GM12878 (cell line): ENCODE measurements around the gene GRM1. TPM values are rescaled to one million over a fixed set of nuclear protein-coding genes. Genes with fewer than 3 reads are reported as not detected.

ENCODE experiments used
- ATAC-seq: fragments of 200-7000 bp; cut with Tn5 transposase; 3 replicates; pipeline ENCODE4 v1.9.1; 2020; ENCODE audit warnings: mild to moderate bottlenecking, moderate library complexity
- BruUV-seq: library from RNA; stranded (reverse); fragments of 400-500 nt; replicated peaks from 2 replicates; lab custom pipeline; 2021; lab: Mats Ljungman, UMichigan
- CTCF ChIA-PET: fragments of 300-600 bp; sonication (Branson Sonifier 250); formaldehyde crosslinking; extraction: SDS; loops from one replicate; lab custom pipeline; 2021; ENCODE audit warnings: inconsistent platforms; lab: Yijun Ruan, JAX
- POLR2A ChIA-PET: fragments of 350-600 bp; formaldehyde crosslinking; extraction: SDS; loops from one replicate; lab custom pipeline; 2021; ENCODE audit warnings: inconsistent platforms; lab: Charles Lee
- RAD21 ChIA-PET: fragments of 300-600 bp; sonication (Branson Sonifier 250); formaldehyde crosslinking; loops from one replicate; lab custom pipeline; 2023; ENCODE audit warnings: antibody characterized with exemption; ENCODE audit not compliant: unreplicated experiment; lab: Charles Lee
- SMC1A ChIA-PET: fragments of 300-600 bp; sonication (Branson Sonifier 250); formaldehyde crosslinking; loops from one replicate; lab custom pipeline; 2023; ENCODE audit not compliant: unreplicated experiment, uncharacterized antibody; lab: Charles Lee
- DNase-seq: peaks from one replicate; pipeline ENCODE4 v3.0.0-alpha.2; 2011; ENCODE audit warnings: low read depth, low spot score
- FAIRE-seq: peaks from 3 replicates; lab custom pipeline; 2011; peaks lifted over from hg19 to GRCh38; lab: Jason Lieb, UNC
- H2AFZ ChIP-seq: 2 replicates; pipeline ENCODE4 v1.6.0; 2011; ENCODE audit warnings: low read depth, low read length, control low read depth; ENCODE audit not compliant: control insufficient read depth
- H3K27ac ChIP-seq: 2 replicates; pipeline ENCODE4 v1.5.1; 2011; ENCODE audit warnings: control low read depth; ENCODE audit not compliant: control insufficient read depth, insufficient read depth
- H3K27me3 ChIP-seq, 2 experiments: replicated peaks in 1 of 2; 2 replicates each; pipeline versions ENCODE4 v1.6.0 to v1.6.1; 2011; ENCODE audit warnings: low read length in 1 of 2; ENCODE audit not compliant: control insufficient read depth in 2 of 2, insufficient read depth in 2 of 2
- H3K36me3 ChIP-seq, 2 experiments: 2 replicates each; pipeline ENCODE4 v1.5.1; 2011; ENCODE audit warnings: low read length in 1 of 2; ENCODE audit not compliant: control insufficient read depth in 2 of 2, insufficient read depth in 2 of 2
- H3K4me1 ChIP-seq: 2 replicates; pipeline ENCODE4 v1.6.1; 2011; ENCODE audit warnings: mild to moderate bottlenecking, low read length, moderate library complexity, mixed read lengths; ENCODE audit not compliant: control insufficient read depth, insufficient read depth
- H3K4me2 ChIP-seq: 2 replicates; pipeline ENCODE4 v1.6.0; 2011; ENCODE audit warnings: control low read depth; ENCODE audit not compliant: control insufficient read depth, insufficient read depth
- H3K4me3 ChIP-seq: fragments of 200-600 bp; sonication (generic); 2 replicates; pipeline ENCODE4 v1.5.1; 2016
- H3K79me2 ChIP-seq: 2 replicates; pipeline ENCODE4 v1.6.0; 2011; ENCODE audit warnings: low read length; ENCODE audit not compliant: control insufficient read depth, insufficient read depth
- H3K9ac ChIP-seq: 2 replicates; pipeline ENCODE4 v1.8.0; 2011; ENCODE audit warnings: low read length, control low read depth, mixed read lengths; ENCODE audit not compliant: control insufficient read depth, insufficient read depth
- H3K9me3 ChIP-seq: replicated peaks from 3 replicates; pipeline ENCODE4 v1.5.1; 2011; ENCODE audit warnings: mild to moderate bottlenecking, low read length; ENCODE audit not compliant: control insufficient read depth, insufficient read depth
- H4K20me1 ChIP-seq: 2 replicates; pipeline ENCODE4 v1.6.0; 2011; ENCODE audit not compliant: control insufficient read depth, insufficient read depth
- ATF7 ChIP-seq: fragments of 450-650 bp; IDR thresholded peaks from 2 replicates; pipeline ENCODE4 v1.6.1; 2016; ENCODE audit warnings: low read depth, mild to moderate bottlenecking
- CBFB ChIP-seq: IDR thresholded peaks from 2 replicates; pipeline ENCODE4 v1.6.1; 2016; ENCODE audit warnings: antibody characterized with exemption, low read depth
- CHD1 ChIP-seq: IDR thresholded peaks from 2 replicates; pipeline ENCODE4 v1.6.1; 2012; ENCODE audit warnings: low read depth, low read length, improper control_type of control experiment
- EGR1 ChIP-seq, 2 experiments: IDR thresholded peaks; 1 replicate in 1 of 2; 2 replicates in 1 of 2; pipeline ENCODE4 v1.6.1; 2011 to 2012; ENCODE audit warnings: low read depth in 2 of 2, low read length in 2 of 2, borderline replicate concordance in 1 of 2, mild to moderate bottlenecking in 1 of 2, moderate library complexity in 1 of 2
- EP300 ChIP-seq, 2 experiments: fragments of 150-350 bp in 1 of 2; IDR thresholded peaks; 2 replicates each; pipeline ENCODE4 v1.6.1; 2011 to 2012; ENCODE audit warnings: low read depth in 2 of 2, low read length in 2 of 2, borderline replicate concordance in 1 of 2, improper control_type of control experiment in 1 of 2, inconsistent platforms in 1 of 2; ENCODE audit not compliant: control insufficient read depth in 1 of 2
- GABPA ChIP-seq: IDR thresholded peaks from 2 replicates; pipeline ENCODE4 v1.6.1; 2014; ENCODE audit warnings: antibody characterized with exemption, low read depth, mild to moderate bottlenecking, inconsistent platforms
- KAT2A ChIP-seq: conservative IDR thresholded peaks from 2 replicates; pipeline ENCODE4 v1.6.1; 2011; ENCODE audit warnings: low read depth, low read length; ENCODE audit not compliant: control insufficient read depth
- MEF2A ChIP-seq: IDR thresholded peaks from 2 replicates; pipeline ENCODE4 v1.6.1; 2011; ENCODE audit warnings: low read depth, mild to moderate bottlenecking, low read length, moderate library complexity; ENCODE audit not compliant: insufficient read depth
- MTA3 ChIP-seq: IDR thresholded peaks from 2 replicates; pipeline ENCODE4 v1.6.1; 2012; ENCODE audit warnings: low read length, inconsistent platforms, borderline replicate concordance
- MYB ChIP-seq: fragments of 150-350 bp; IDR thresholded peaks from 2 replicates; pipeline ENCODE4 v1.6.1; 2014; ENCODE audit warnings: mild to moderate bottlenecking, low read depth, low read length, borderline replicate concordance
- NFIC ChIP-seq: IDR thresholded peaks from 2 replicates; pipeline ENCODE4 v1.6.1; 2012; ENCODE audit warnings: low read depth, mild to moderate bottlenecking, inconsistent platforms, low read length, moderate library complexity
- NFYA ChIP-seq: IDR thresholded peaks from 2 replicates; pipeline ENCODE4 v1.6.1; 2011; ENCODE audit warnings: low read depth, mild to moderate bottlenecking, low read length, improper control_type of control experiment, borderline replicate concordance
- NFYB ChIP-seq: IDR thresholded peaks from 2 replicates; pipeline ENCODE4 v1.6.1; 2011; ENCODE audit warnings: low read depth, mild to moderate bottlenecking, low read length, improper control_type of control experiment, moderate library complexity; ENCODE audit not compliant: insufficient read depth
- PAX8 ChIP-seq: fragments of 450-650 bp; IDR thresholded peaks from 2 replicates; pipeline ENCODE4 v1.6.1; 2017; ENCODE audit warnings: mild to moderate bottlenecking, moderate library complexity
- RAD21 ChIP-seq: IDR thresholded peaks from 2 replicates; pipeline ENCODE4 v1.6.1; 2011; ENCODE audit warnings: mild to moderate bottlenecking, low read depth, low read length, moderate library complexity; ENCODE audit not compliant: insufficient read depth
- SIN3A ChIP-seq: IDR thresholded peaks from 2 replicates; pipeline ENCODE4 v1.6.1; 2012; ENCODE audit warnings: low read depth, low read length, improper control_type of control experiment
- SIX5 ChIP-seq: IDR thresholded peaks from 2 replicates; pipeline ENCODE4 v1.6.1; 2011; ENCODE audit warnings: mild to moderate bottlenecking, low read depth, low read length, moderate library complexity; ENCODE audit not compliant: severe bottlenecking
- SREBF2 ChIP-seq: IDR thresholded peaks from 2 replicates; pipeline ENCODE4 v1.6.1; 2012; ENCODE audit warnings: mild to moderate bottlenecking, low read length
- TAF1 ChIP-seq: IDR thresholded peaks from 2 replicates; pipeline ENCODE4 v1.6.1; 2011; ENCODE audit warnings: mild to moderate bottlenecking, low read depth, low read length, borderline replicate concordance
- TARDBP ChIP-seq: IDR thresholded peaks from 2 replicates; pipeline ENCODE4 v1.6.1; 2016; ENCODE audit warnings: borderline replicate concordance
- TBL1XR1 ChIP-seq: IDR thresholded peaks from 2 replicates; pipeline ENCODE4 v1.6.1; 2012; ENCODE audit warnings: low read depth, low read length, improper control_type of control experiment
- ZNF207 ChIP-seq: fragments of 450-650 bp; IDR thresholded peaks from 2 replicates; pipeline ENCODE4 v1.6.1; 2014; ENCODE audit warnings: antibody characterized with exemption, mild to moderate bottlenecking, borderline replicate concordance
- ZNF622 ChIP-seq: fragments of 450-650 bp; IDR thresholded peaks from 2 replicates; pipeline ENCODE4 v1.6.1; 2017; ENCODE audit warnings: mild to moderate bottlenecking, inconsistent platforms
- ZSCAN29 ChIP-seq: fragments of 450-650 bp; IDR thresholded peaks from 2 replicates; pipeline ENCODE4 v1.6.1; 2017; ENCODE audit warnings: mild to moderate bottlenecking, moderate library complexity
- WGBS: methylation state at CpG from one replicate; pipeline ENCODE4 v1.1.6; 2016; ENCODE audit warnings: low lambda C conversion rate; ENCODE audit not compliant: insufficient replicate concordance, insufficient coverage; ENCODE audit errors: missing lambda C conversion rate; 5-methylcytosine and 5-hydroxymethylcytosine counted together
- in situ Hi-C: fragments of 300-500 bp; cut with MboI; formaldehyde crosslinking; loops from 9 replicates; pipeline ENCODE4 v1.14.3; 2018; ENCODE audit warnings: mixed read lengths
- intact Hi-C: fragments of 100-400 bp; cut with micrococcal nuclease; formaldehyde crosslinking; loops from one replicate; pipeline ENCODE4 v1.14.2; 2022; ENCODE audit not compliant: unreplicated experiment
- polyA plus RNA-seq, 11 experiments: library from polyadenylated mRNA; depleted of rRNA in 4 of 11; unstranded in 6 of 11; stranded (reverse) in 5 of 11; fragments of >200 nt; fragmentation: Nextera tagmentation in 4 of 11; fragmentation: Illumina TruSeq in 1 of 11; extraction: Ambion mirVana in 4 of 11; extraction: Trizol in 1 of 11; gene quantifications; 1 replicate in 1 of 11; 2 replicates in 10 of 11; pipeline versions ENCODE4 v1.2.1 to v1.2.3, GENCODE V29; 2011 to 2016; ENCODE audit warnings: inconsistent platforms in 2 of 11, missing spikeins in 2 of 11, low read depth in 1 of 11
- total RNA-seq, 4 experiments: library from RNA; depleted of rRNA in 3 of 4; stranded (reverse); fragments of >200 nt in 3 of 4; fragmentation: Illumina TruSeq in 1 of 4; extraction: Trizol in 1 of 4; gene quantifications; 2 replicates each; pipeline versions ENCODE4 v1.2.1 to v1.2.3, GENCODE V29; 2013 to 2021
- TF ChIP-seq, protein P1 (sequence below): fragments of 450-650 bp; IDR thresholded peaks from 2 replicates; pipeline ENCODE4 v1.6.1; 2016; ENCODE audit warnings: mild to moderate bottlenecking

Gene GRM1
- total and polyA plus RNA-seq, 10 of the 15 experiments (the other 5 are each of a cell fraction or from before 2014, with no cell fraction given), result 0.04 TPM; not detected in 9

DNA sequence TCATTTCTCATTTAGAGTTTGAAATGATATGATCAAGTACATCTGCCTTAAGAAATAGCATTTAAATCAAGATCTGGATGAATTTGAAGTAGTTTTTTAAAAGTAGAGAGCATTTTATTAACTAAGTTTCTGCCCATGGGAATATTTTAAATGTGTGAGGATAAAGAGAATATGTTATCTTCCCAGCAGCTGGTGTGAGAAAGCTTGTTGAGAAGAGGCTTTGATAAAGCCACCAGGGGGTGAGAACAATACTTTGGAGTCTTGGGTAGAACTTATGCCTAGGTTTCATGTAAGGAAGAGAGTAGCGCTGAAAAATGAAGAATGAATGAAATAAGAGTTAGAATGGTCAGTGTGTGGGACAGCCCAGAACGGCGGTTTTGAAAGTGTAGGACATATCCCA lies 190.2 kb downstream of the GRM1 start (continued):
- no peak for TF ChIP-seq NFYA
- TF ChIP-seq EGR1 (IDR thresholded peaks at IDR 0.05; ENCODE audit: borderline replicate concordance in 1 of 2, low read depth in 2 of 2, low read length in 2 of 2), result no peak
- TF ChIP-seq CBFB, result no peak
- no peak for TF ChIP-seq ZSCAN29
- TF ChIP-seq GABPA, result no peak

DNA sequence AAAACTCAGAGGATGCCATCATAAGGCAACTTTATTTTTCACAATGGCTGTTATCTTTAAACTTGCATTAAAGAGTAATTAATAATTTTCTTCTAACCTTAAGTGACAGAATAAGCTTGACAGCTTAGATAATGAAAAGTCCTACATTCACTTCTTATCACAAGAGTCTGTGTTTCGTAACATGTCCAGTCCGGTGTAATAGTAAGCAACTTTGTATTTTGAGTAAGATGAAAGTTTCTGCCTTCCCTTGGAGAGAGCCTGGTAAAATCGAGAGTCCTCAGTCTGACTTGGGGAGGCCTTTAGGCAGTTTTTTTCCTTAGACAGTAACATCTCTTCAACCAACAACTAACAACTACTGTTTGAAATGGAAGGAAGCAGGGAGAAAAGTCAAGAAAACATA lies 195.6 kb downstream of the GRM1 start:
- Histone ChIP-seq H3K79me2 (no peaks in the 10 kb centered on the region), H3K27ac (no peak overlapping the region), H3K9ac (no peak overlapping the region), H3K4me1 (no peaks in the 10 kb centered on the region), H4K20me1 (no peaks in the 10 kb centered on the region), H3K4me3 (no peak overlapping the region), H3K36me3 (no peaks in the 10 kb centered on the region), H3K27me3 (no peaks in the 10 kb centered on the region), H3K9me3 (no peaks in the 10 kb centered on the region), H3K4me2 (no peak overlapping the region), H2AFZ (no peak overlapping the region)
- RAD21 ChIA-PET, result no interaction called here
- ATAC-seq, result no peak
- CTCF ChIA-PET, result no interaction called here
- POLR2A ChIA-PET, result no interaction called here
- WGBS, result 23% methylated on average over 3 of the region's 3 CpGs
- SMC1A ChIA-PET, result interaction anchor here (0.8 kb wide), 1 partner anchor 55 kb away, joined by 4 read pairs; no protein-coding TSS in a partner anchor
- no peak for FAIRE-seq
- TF ChIP-seq NFIC (no peak), TBL1XR1 (no peak), MYB (no peak), SIX5 (no peak), TAF1 (no peak), ZNF207 (no peak), PAX8 (no peak), RAD21 (no peak), EP300 (IDR thresholded peaks at IDR 0.05; ENCODE audit: borderline replicate concordance in 1 of 2, control insufficient read depth in 1 of 2, low read depth in 2 of 2, low read length in 2 of 2) (no peak), SIN3A (no peak), MEF2A (no peak), KAT2A (no peak), NFYB (no peak), TARDBP (no peak), SREBF2 (no peak), ATF7 (no peak), ZNF622 (no peak), MTA3 (no peak), CHD1 (no peak)
- TF ChIP-seq, protein P1, sequence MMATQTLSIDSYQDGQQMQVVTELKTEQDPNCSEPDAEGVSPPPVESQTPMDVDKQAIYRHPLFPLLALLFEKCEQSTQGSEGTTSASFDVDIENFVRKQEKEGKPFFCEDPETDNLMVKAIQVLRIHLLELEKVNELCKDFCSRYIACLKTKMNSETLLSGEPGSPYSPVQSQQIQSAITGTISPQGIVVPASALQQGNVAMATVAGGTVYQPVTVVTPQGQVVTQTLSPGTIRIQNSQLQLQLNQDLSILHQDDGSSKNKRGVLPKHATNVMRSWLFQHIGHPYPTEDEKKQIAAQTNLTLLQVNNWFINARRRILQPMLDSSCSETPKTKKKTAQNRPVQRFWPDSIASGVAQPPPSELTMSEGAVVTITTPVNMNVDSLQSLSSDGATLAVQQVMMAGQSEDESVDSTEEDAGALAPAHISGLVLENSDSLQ, result no peak
- DNase-seq, result no peak
- BruUV-seq, result no TSS peak
- intact Hi-C loops (no loop called here), in situ Hi-C loops (no loop called here)
